IPS-NIHi7 (cell line): Measurements from ENCODE around the gene ALG1L2.
"Not testable (repeated sequence)": the region's sequence is repeated elsewhere in the genome, so short reads cannot be mapped to it uniquely, and the experiment has no call there.

Experiments used
- DNase-seq: peaks from one replicate; pipeline ENCODE4 v3.0.0; 2012; ENCODE audit warnings: mixed read lengths; ENCODE audit errors: extremely low spot score

The ALG1L2 gene

DNA sequence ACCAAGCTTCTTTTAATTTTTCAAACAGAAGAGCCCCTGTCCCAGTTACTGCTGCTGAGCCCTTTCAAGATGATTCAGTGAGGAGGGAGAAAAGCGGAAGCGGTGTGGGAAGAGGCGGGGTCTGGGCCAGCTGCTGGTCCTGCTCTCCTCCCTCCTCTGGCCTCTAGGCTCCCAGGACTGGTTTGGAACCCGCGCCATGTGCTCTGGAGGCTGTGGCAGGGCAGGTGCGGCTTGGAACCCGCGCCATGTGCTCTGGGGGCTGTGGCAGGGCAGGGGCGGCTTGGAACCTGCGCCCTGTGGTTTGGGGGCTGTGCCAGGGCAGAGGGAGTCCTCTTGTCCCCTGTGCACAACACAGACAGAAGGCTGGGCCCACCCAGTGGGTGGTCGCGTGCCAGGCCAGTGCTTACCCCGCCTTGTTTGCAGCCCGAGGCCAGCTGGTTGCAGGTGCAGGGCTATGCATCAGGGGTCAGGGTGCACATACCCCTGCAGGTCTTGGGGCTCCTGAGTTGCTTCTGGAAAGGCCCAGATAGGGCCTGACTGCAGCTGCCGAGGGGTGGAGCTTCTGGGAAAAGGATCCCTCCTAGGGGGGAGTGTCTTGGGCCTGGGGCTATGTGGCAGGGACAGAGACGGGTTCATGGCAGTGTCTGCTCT is 12.2 kb downstream of the ALG1L2 start:
- DNase-seq = peak; percentile 12

DNA sequence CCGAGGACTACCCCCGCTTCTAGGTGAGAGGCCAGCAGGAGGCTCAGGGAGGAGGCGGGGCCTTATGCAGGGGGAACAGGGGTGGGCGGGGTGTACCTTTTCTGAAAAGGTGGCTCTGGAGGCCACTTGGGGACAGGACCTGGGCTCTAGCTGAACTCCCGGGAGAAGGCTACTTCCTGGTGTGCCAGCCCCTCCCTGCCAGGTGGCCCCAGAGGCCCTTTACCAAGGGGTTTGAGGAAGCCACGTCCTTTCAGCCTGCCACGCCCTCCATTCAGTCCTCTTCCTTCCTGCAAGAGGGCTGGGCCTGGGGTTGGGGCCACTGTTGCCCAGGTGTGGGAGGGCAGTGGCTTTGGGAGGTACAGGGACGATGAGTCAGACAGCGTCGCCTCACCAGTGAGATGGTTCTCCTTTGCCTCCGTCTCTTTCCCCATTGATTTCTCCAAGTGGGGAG is 12.9 kb downstream of the ALG1L2 start:
- peak; percentile 14 for DNase-seq

DNA sequence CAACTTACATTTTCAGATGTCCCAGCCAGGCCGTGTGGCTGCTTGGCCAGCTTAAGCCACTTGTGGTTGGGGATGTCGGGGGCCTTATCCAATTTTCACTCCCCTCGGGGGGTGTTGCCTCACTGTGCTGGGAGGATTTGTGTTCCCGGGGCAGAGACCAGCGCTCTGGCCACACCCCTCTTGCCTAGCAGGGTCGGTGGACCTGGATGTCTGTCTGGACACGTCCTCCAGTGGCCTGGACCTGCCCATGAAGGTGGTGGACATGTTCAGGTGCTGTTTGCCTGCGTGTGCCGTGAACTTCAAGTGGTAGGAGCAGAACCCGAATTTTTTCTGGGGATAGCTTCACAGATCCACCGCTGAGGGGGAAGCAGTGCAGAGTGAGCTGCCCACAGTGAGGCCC is 14.2 kb downstream of the ALG1L2 start:
- DNase-seq = not testable (repeated sequence)

DNA sequence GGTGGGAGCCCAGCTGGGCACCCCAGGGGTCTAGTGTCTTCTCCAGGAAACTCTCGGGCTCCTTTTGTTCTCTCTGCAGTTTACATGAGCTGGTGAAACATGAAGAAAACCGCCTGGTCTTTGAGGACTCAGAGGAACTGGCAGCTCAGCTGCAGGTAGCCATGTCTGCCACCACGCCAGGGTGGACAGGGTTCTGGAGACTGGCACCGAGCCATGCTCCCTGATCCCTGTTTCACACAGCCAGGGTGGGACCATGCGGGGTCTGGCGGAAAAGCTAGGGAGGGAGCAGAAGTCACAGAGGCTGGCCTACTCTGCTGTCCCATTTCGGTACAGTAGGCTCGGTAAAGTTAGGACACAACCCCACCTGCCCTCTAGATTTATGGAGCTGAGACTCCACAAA is 15.5 kb downstream of the ALG1L2 start:
- not testable (repeated sequence) for DNase-seq

DNA sequence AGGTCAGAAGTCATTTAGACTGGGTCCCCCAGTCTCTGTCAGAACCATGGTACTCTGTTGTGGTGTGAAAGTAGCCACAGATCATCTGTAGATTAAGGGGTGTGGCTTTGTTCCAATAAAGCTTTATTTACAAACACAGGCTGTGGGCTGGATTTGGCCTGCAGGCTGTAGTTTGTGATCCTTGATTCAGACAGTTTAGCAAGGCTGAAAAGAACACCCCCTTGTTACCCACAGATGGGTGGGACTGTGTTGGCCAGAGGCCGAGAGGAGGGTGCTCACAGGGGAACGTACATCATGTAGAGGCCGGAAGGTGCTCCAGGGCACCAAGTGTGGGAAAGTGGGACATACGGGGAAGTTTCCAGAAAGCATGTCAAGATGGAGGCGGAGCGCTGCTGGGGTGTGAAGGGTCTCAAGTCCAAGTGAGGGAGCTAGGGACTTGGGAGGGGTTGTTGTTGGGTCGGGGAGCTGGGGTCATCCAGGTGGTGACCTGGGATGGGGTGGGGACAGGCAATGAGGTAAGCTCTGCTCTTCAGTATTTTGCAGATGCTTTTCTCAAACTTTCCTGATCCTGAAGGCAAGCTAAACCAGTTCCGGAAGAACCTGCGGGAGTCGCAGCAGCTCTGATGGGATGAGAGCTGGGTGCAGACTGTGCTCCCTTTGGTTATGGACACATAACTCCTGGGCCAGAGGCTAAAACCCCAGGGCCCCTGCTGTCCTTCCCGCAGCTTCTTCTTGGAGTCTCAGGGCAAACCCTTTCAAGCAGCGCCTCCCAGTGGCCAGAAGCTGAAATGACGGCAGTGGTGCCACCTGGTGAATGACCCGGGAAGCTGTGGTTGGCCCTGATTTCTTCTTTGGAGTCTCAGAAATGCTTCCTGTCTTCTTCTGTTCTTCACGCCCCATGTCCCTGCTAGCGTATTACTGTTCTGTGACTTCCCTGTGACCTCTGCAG is 16.3 kb downstream of the ALG1L2 start:
- not testable (repeated sequence) for DNase-seq

DNA sequence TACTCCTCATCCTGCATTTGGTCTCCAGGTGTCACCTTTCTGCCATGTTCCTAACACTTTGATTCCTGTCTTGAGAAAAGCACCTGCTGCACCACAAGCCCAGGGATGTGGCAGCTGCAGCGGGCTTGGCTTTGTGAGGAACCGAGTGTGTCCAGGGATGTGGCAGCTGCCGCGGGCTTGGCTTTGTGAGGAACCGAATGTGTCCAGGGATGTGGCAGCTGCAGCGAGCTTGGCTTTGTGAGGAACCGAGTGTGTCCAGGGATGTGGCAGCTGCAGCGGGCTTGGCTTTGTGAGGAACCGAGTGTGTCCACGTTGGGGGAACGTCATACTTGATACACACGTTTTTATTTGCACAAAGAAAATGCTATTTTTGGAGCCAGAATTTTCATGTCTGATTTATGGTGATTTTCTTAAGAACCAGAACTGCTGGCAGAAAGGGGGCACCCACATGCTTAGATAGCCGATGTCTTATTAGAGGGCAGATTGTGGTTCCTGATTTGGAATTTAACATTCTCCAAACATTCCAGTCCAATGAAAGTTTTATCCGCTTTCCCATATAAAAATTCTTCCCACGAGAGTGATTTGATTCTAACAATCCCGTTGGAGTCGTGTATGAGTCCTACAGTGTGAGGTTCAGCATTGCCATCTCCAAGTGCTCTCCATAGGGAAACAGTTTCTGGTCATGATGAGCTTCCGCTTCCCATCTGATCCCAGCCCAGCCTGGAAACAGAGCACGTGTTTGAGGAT is 17.2 kb downstream of the ALG1L2 start:
- DNase-seq = not testable (repeated sequence)

DNA sequence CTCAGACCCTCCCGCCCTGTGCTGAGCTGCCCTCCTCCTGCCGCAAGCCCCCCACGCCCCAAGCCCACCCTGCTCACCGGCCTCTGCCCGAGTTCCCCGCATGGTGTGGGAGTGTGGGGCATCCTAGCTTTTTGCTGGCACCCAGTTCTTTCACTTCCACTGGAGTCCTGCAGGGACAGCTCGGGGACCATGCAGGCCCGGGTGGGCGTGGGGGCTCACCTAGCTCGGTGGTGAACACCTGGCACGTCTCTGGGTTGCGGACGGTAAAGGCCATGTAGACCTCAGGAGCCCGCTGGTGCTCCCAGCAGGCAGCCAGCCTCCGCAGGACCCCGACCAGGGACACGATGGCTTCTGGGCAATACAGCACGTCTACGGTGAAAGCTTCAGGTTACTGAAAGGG is 20.9 kb downstream of the ALG1L2 start:
- DNase-seq = not testable (repeated sequence)

DNA sequence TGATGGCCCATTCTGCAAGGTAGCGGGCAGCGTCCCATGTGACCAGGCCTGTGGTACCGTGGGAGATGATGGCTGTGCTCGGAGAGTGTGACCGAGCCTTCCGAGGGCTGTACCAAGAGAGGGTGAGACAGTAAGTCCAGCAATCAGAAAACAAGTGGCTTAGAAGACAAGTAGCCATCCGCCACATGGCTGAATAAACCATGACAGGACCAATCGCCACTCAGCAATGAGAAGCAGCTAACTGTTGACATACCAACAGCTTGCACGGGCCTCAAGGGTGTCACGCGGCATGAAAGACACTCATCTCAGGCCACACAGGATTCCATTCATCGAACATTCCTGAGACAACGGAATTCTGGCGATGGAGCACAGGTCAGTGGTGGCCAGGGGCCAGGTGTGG is 22.6 kb downstream of the ALG1L2 start:
- not testable (repeated sequence) for DNase-seq

DNA sequence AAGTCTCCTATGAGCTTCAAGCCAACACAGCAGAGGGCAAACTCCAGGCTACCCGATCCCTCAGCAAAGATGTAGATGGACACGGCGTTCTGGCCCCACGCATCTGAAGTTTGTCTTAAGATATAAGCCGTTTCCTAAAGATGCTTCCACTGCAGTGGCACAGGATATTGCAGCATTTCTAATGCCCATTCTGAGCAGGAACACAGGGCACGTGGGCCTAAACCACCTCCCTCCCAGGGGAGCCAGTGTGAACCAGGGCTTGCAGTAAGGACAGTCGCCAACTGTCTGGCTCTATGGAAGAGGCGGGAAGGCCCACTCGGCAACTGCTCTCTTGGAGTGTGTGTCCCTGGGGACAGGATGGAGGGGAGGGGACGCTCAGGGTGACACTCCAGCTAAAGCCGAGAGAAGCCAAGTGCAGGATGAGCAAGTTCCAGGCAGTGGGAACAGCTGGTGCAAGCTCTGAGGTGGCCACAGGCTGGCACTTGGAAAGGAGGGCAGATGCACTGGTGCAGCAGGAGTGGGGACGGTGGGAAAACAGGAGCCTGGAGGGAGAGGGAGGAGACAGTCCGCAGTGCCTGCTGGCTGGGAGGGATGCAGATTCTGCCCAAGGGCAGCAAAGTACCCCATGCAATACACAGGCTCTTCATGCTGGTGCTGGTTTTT is 25.8 kb downstream of the ALG1L2 start:
- DNase-seq = not testable (repeated sequence)

DNA sequence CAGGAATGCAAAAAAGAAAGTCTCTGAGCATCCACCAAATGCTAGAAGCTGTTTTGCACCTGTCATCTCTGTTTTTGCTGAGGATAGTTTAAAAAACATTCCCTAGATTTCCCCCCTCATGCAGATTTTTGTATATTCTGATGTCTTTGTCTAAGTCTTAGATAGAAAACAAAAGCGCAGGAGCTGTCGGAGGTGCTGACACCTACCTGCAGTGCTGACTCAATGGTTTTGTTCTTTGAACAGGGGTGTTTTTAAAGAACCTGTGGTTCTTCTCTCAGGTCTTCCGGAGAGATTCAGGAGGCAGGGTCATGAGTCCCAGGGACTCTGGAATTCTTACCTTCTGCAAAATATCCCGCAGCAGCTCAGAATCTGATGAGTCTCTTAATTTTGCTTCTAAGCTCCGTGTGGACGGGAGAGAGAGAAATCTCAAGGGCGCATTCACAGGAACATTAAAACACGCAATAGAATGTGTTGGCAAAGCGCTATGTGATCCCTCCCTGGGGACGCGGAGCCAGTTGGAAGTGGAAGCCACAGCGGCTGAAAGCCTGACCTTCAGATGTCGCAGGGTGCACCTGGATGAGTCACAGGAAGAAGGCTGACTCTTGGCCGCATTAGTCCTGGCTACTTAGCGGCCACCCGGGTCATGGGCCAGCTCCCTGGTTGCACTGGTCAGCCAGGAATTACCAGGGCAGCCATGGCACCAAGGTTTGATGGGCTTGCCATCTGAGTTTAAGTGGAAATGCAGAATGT is 27.4 kb downstream of the ALG1L2 start:
- not testable (repeated sequence) for DNase-seq

DNA sequence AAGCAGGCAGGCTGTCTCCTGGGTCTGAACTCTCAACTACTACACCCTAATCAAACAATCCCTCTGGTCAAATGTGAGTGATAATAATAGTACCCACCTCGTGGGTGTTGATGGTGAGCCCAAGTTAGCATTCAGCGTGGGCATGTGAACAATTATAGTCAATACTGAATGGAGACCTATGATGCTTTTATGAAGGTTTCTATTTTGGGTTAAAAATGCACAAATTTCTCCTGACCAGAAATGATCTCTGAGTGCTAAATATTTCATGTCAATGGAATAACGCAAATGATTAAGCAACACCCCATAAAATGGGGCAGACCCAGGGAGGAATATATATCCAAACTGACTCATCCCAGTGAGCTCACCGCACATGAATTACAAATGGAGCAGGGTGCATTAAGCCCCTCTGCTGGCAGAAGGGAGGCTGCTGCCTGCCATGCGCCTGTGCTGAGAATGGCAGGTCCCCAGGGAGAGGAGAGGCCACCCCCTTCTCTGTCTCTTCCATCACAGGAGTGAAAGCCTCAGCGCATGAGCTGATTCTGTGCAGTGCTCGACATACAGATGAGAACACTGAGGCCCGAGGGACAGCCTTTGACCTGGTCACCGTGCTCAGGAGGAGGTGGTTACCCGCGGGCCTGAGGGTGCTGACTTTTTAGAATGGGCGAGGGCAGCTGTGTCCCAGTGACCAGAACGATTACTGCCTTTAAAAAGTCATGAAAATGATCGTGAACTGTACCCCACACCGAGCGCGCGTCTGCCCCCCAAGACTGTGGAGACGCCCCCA is 28.9 kb downstream of the ALG1L2 start:
- DNase-seq = not testable (repeated sequence)

DNA sequence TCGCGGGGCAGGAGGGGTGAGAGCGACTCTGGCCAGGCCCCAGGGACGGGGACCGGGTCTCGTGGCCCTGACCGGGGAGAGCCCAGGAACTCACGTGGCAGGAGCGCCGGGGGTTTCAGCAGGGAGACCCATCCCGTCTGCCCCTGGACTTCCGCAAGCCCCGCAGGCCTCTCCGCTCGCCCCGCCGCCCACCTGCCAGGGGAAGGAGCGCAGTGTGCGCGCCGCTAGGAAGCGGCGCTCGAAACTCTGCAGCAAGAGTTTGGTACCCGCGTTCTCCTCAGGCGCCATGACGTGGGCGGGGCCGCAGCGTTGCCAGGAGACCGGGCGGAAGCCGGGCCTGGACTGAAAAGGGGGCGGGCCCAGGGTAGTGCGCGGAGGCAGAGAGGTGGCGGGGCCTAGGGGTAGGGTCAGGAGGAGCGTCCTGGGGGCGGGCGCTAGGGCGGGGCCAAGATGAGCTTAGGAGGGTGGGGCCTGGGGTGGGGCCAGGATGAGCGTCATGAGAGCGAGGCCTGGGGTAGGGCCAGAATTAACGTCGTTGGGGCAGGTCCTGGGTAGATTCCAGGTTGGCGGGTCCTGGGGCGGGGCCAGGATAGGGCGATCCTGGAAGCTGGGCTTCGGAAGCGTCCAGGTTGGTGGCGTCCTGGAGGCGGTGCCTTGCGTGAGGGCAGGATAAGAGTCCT is 29.7 kb downstream of the ALG1L2 start:
- DNase-seq = peak; percentile 79

DNA sequence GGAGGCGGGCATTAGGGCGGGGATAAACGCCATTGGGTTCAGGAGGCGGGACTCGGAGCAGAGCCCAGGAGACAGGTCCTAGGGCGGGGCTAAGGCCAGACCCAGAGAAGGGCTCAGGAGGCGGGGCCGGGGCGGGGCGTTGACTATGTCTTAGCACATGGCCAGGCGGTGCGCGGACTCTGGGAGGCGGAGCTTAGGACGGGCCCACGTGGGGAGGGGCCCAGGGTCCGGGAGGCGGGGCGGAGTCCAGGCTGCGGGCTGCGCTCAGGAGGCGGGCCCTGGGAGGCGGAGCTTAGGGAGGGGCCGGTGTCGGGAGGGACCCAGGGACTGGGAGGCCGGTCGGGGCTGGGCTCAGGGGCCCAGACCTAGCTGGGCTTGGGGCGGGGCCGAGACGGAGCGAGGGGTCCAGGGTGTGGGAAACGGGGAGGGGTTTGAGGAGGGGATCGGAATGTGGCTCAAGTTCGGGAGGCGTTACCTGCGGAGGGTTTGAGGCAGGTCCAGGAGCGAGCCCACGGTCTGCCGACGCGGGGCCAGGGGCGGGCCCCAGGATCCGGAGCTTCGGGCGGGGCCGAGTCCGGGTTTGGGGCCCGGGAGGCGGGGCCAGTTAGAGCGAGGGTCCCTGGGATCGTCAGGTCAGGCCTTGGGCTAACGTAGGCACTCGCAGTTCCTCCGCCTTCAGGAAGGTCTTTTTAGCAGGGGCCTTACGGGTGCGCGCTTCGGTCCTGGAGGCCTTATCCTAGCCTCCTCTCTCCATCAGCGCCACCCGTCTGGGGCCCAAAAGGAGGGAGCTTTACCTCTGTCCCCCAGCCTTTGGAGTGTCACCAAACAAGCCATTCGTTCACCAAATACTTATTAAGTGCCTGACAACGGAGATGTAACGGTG is 30.5 kb downstream of the ALG1L2 start:
- not testable (repeated sequence) for DNase-seq

DNA sequence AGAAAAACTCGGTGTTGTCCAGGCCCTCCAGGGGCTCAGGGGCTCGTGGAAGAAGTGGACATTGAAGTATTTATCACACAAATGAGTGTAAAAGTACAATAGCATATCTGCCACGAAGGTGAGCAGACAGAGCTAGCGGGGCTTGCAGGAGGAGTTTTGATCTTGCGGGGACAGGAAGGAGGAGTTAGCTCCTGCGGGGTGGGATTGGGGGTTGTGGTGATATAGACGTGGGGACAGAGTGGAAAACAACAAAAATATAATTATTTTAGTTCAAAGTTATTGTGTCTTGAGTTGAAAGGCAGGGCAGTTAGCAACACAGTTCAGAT is 31.1 kb downstream of the ALG1L2 start:
- DNase-seq = not testable (repeated sequence)

DNA sequence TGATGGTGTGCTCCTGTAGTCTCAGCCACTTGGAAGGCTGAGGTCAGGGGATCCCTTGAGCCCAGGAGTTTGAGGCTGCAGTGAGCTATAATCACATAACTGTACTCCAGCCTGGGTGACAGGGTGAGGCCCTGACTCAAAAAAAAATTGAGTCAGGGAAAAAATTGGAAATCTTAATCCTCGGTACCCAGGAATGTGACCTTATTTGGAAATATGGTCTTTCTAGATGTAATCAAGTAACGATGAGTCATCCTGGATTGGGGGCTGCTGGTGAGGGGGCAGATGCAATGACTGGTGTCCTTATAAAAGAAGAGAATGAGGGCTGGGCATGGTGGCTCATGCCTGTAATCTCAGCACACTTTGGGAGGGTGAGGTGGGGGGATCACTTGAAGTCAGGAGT is 33.8 kb downstream of the ALG1L2 start:
- not testable (repeated sequence) for DNase-seq

DNA sequence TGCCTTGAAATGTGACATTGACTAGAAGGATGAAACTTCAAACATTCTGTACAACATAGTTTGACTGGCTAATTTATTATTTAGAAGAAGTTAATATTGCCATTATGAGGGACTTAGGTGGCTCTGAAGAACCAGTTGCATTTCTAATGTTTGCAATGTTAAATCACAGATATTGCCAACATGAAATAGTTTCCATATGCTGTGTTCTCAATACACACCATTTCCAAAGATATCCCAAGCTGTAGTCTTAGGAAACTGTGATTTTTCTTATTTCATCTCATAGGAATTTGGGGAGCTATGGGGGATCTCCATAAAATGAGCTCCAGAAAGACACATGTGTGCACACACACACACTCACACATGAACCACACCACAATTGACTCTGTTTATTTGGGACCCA is 36.3 kb downstream of the ALG1L2 start:
- no peak for DNase-seq

DNA sequence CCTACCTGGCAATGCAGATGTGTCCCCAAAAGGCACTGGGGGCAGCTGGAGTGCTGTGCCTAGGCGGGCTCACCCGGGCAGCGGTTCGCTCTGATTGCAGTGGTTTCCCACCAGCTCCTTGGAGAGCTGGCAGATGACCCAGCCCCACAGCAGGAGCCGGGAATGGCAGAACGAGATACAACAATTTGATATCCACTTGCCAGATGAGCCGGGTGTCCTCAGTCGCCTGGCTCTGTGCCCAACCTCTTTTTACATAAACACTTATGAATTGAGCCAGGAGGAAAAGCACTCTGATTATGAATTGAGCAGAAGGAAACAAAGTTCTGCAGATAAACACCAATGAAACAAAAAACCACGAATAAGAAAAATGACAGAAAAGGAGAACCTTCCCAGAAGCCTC is 38.2 kb downstream of the ALG1L2 start:
- not testable (repeated sequence) for DNase-seq

DNA sequence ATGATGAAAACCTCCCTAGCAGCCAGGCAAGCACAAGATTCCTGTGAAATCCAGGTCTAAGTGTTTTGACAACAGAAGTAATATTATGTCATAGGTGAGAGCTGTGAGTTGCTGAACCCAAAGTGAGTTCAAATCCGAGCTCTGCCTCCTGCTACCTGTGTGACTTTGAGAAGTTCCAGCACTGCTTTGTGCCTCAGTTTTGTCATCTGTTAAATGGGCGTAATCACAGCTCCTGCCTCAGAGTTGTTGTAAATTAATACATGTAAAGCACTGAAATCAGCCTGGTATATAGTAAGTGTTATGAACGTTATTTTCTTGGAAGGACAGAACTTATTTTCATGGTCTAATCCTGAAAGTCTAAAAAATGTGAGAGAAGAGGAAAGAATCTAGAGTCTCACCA is 38.7 kb downstream of the ALG1L2 start:
- DNase-seq = not testable (repeated sequence)
